ENCODE measurements around the gene SPATA1.

DNA sequence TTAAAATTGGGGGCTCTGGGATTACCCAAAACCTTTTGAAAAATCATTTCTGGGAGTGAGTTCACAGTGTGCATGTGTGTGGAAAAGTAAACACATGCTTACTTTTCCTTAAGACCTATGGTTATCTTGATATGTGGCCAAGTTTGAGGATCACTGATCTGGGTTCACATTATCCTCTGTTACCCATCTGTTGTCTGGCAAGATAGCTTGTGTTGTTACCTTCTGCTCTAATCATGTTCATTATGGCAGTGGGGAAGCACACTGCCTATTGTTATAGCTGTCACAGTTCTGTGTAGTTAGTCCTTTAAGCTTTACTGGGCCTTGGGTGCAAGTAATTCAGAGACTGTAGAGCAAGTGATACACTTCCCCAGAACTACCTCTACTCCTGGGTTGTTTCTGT is 63.0 kb downstream of the SPATA1 start:
- no peak for TF ChIP-seq POLR2AphosphoS5 (IDR thresholded peaks at IDR 0.05; ENCODE audit: low read depth, low read length)
- TF ChIP-seq POLR2A (IDR thresholded peaks at IDR 0.05; ENCODE audit: low read depth, low read length) = no peak
